Activated B cell treated with CpG ODN at 0.5 μM for 24 hours (primary cell): ENCODE results near the gene KCTD6. TPM values are rescaled to one million over a fixed set of nuclear protein-coding genes. Genes with fewer than 3 reads are reported as not detected.

Experiments
- ATAC-seq: fragments of 200-7000 bp; cut with Tn5 transposase; one replicate; pipeline ENCODE4 v1.10.0; 2021; ENCODE audit warnings: low read depth, mild to moderate bottlenecking, moderate library complexity
- CTCF ChIA-PET: fragments of 350-600 bp; sonication (Branson Sonifier 250); formaldehyde crosslinking; loops from one replicate; lab custom pipeline; 2021; ENCODE audit warnings: antibody characterized with exemption; lab: Charles Lee
- POLR2A ChIA-PET: fragments of 350-600 bp; sonication (Branson Sonifier 250); formaldehyde crosslinking; loops from one replicate; lab custom pipeline; 2021; ENCODE audit warnings: antibody characterized with exemption; lab: Charles Lee
- DNase-seq: peaks from one replicate; pipeline ENCODE4 v3.0.0; 2022
- H3K27ac Mint-ChIP-seq: one replicate; pipeline ENCODE4 v1.8.0; 2020; ENCODE audit warnings: mixed read lengths
- H3K27me3 Mint-ChIP-seq: one replicate; pipeline ENCODE4 v1.8.0; 2021; ENCODE audit warnings: mixed read lengths
- H3K36me3 Mint-ChIP-seq: one replicate; pipeline ENCODE4 v1.8.0; 2021; ENCODE audit warnings: low read depth, mixed read lengths
- H3K4me1 Mint-ChIP-seq: one replicate; pipeline ENCODE4 v1.8.0; 2021; ENCODE audit warnings: mixed read lengths
- H3K4me3 Mint-ChIP-seq: one replicate; pipeline ENCODE4 v1.8.0; 2020; ENCODE audit warnings: mild to moderate bottlenecking, mixed read lengths
- H3K9me3 Mint-ChIP-seq: one replicate; pipeline ENCODE4 v1.8.0; 2020; ENCODE audit warnings: mixed read lengths
- CTCF ChIP-seq: fragments of 200-600 bp; IDR thresholded peaks from one replicate; pipeline ENCODE4 v1.8.0; 2022; ENCODE audit warnings: antibody characterized with exemption, mild to moderate bottlenecking
- intact Hi-C: fragments of 100-400 bp; cut with micrococcal nuclease; formaldehyde crosslinking; loops from one replicate; pipeline ENCODE4 v1.15.1; 2024
- total RNA-seq: library from RNA; stranded (reverse); gene quantifications from 2 replicates; pipeline ENCODE4 v1.2.3, GENCODE V29; 2022

Gene KCTD6
- total RNA-seq, 1 donor from 2014 or later: 10.0 TPM

DNA sequence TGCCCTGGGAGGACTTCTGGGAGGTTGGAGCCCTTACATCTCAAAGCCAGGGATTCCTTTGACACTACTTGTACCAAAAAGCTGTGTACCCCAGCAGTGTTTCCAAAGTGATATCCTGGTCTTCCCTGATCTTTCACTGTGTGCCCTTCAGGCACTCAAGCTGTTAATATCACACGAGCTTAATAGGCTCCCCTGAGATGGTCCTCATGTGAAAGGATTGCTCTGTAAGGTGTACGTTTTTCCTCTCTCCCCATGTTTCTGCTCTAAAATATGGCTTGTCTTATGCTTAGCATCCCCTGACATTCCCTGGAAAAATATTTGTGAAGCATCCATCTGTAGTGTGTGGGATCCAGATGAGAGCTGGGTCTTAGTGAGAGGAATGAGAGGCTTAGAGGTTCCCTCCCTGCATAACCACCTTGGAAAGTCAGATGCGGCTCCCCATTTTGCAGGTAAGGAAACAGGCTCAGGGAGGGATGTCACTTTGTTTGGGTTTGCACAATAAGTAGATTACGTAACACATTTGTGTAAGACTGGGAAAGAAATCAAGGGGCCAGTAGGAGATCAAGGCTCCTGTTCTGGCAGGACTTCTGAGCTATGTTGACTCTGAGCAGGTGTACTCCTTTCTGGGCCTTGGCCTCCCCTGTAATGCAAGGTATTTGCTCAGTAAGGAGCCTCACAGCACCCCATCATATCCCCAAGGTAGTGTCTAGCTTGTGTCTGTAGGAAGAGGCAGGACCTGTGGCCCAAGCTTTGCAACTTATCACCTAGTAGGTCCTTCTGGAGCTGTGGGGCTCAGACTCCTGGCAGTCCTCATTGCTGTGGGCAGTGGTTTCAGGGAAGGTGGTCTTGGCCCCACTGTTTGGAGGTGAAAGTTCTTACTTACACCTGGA is 45.8 kb downstream of the KCTD6 start:
- no peak overlapping the region for H3K27ac Mint-ChIP-seq
- no peaks in the 10 kb centered on the region for H3K9me3 Mint-ChIP-seq
- intact Hi-C loops: no loop called here
- no peak for ATAC-seq
- H3K4me1 Mint-ChIP-seq: peaks cover 5% of the 10 kb centered on the region
- DNase-seq: no peak
- ChIA-PET CTCF (interaction anchor here (1.0 to 1.7 kb wide), 3 partner anchors 10 to 231 kb away, joined by 3 to 4 read pairs (median 4); partner anchors contain the start of genes HTD2 and RPP14), POLR2A (interaction anchor here (0.7 to 1.4 kb wide), 2 partner anchors 232 to 444 kb away, joined by 3 read pairs; partner anchors contain the start of genes HTD2 and RPP14)
- no peaks in the 10 kb centered on the region for H3K27me3 Mint-ChIP-seq
- H3K4me3 Mint-ChIP-seq: no peak overlapping the region
- TF ChIP-seq CTCF: no peak
- no peaks in the 10 kb centered on the region for H3K36me3 Mint-ChIP-seq

GRCh38 chr3:58539626-58540025 is 47.7 kb downstream of the KCTD6 start:
- intact Hi-C loops: no loop called here
- no peak overlapping the region for H3K4me3 Mint-ChIP-seq
- TF ChIP-seq CTCF: no peak
- H3K36me3 Mint-ChIP-seq: no peaks in the 10 kb centered on the region
- ATAC-seq (no peak), DNase-seq (no peak)
- no peak overlapping the region for H3K27ac Mint-ChIP-seq
- POLR2A ChIA-PET: interaction anchor here (1.4 kb wide), 1 partner anchor 234 kb away, joined by 3 read pairs; the partner anchor contains the start of genes HTD2 and RPP14
- H3K4me1 Mint-ChIP-seq: no peaks in the 10 kb centered on the region
- CTCF ChIA-PET: interaction anchor here (1.2 kb wide), 1 partner anchor 362 kb away, joined by 3 read pairs; no protein-coding TSS in a partner anchor
- peaks cover 4% of the 10 kb centered on the region for H3K27me3 Mint-ChIP-seq
- H3K9me3 Mint-ChIP-seq: no peaks in the 10 kb centered on the region

GRCh38 chr3:58540176-58540858 is 48.4 kb downstream of the KCTD6 start:
- POLR2A ChIA-PET: no interaction called here
- CTCF ChIA-PET: interaction anchor here (1.2 kb wide), 1 partner anchor 363 kb away, joined by 3 read pairs; no protein-coding TSS in a partner anchor
- H3K4me1 Mint-ChIP-seq: no peaks in the 10 kb centered on the region
- H3K27ac Mint-ChIP-seq: no peak overlapping the region
- H3K36me3 Mint-ChIP-seq: no peaks in the 10 kb centered on the region
- peaks cover 6% of the 10 kb centered on the region for H3K27me3 Mint-ChIP-seq
- H3K9me3 Mint-ChIP-seq: no peaks in the 10 kb centered on the region
- no peak for TF ChIP-seq CTCF
- DNase-seq (no peak), ATAC-seq (no peak)
- no peak overlapping the region for H3K4me3 Mint-ChIP-seq
- intact Hi-C loops: no loop called here

- intact Hi-C loops: no loop called here
- H3K36me3 Mint-ChIP-seq: no peaks in the 10 kb centered on the region
- no peak overlapping the region for H3K4me3 Mint-ChIP-seq
- H3K9me3 Mint-ChIP-seq: no peaks in the 10 kb centered on the region
- peaks cover 10% of the 10 kb centered on the region for H3K27me3 Mint-ChIP-seq
- CTCF ChIA-PET: no interaction called here
- ATAC-seq (no peak), DNase-seq (no peak)
- no peak for TF ChIP-seq CTCF
- no peak overlapping the region for H3K27ac Mint-ChIP-seq
- H3K4me1 Mint-ChIP-seq: no peaks in the 10 kb centered on the region
- POLR2A ChIA-PET: no interaction called here
These were observed 52.6 kb downstream of the KCTD6 start for GRCh38 chr3:58544541-58544940.
